H1 (cell line): Measurements from ENCODE around the gene ACAT2.

ENCODE experiments used
- BACH1 ChIP-seq: IDR thresholded peaks from 2 replicates; pipeline ENCODE4 v1.6.1; 2012; ENCODE audit warnings: low read length, improper control_type of control experiment
- CEBPB ChIP-seq: IDR thresholded peaks from 2 replicates; pipeline ENCODE4 v1.6.1; 2012; ENCODE audit warnings: low read depth, low read length
- CHD2 ChIP-seq: IDR thresholded peaks from 2 replicates; pipeline ENCODE4 v1.6.1; 2012; ENCODE audit warnings: low read length, improper control_type of control experiment
- EGR1 ChIP-seq: IDR thresholded peaks from 2 replicates; pipeline ENCODE4 v1.6.1; 2011; ENCODE audit warnings: low read depth, low read length, borderline replicate concordance
- EP300 ChIP-seq, 2 experiments: IDR thresholded peaks; 1 replicate in 1 of 2; 2 replicates in 1 of 2; pipeline ENCODE4 v1.6.1; 2011 to 2012; ENCODE audit warnings: low read depth in 2 of 2, low read length in 2 of 2, mild to moderate bottlenecking in 2 of 2, borderline replicate concordance in 1 of 2, inconsistent platforms in 1 of 2, moderate library complexity in 1 of 2
- GABPA ChIP-seq: IDR thresholded peaks from 2 replicates; pipeline ENCODE4 v1.6.1; 2011; ENCODE audit warnings: mild to moderate bottlenecking, low read length, moderate library complexity, borderline replicate concordance; ENCODE audit not compliant: insufficient read depth
- HDAC2 ChIP-seq, 2 experiments: fragments of 300-600 bp in 1 of 2; sonication (generic) in 1 of 2; IDR thresholded peaks; 2 replicates each; pipeline ENCODE4 v1.6.1; 2011 to 2012; ENCODE audit warnings: low read depth in 2 of 2, low read length in 2 of 2, mild to moderate bottlenecking in 2 of 2, moderate library complexity in 2 of 2, borderline replicate concordance in 1 of 2, inconsistent platforms in 1 of 2
- JUN ChIP-seq: IDR thresholded peaks from 2 replicates; pipeline ENCODE4 v1.6.1; 2011; ENCODE audit warnings: low read depth, mild to moderate bottlenecking, improper control_type of control experiment, low read length
- POLR2A ChIP-seq, 2 experiments: IDR thresholded peaks; 1 replicate in 1 of 2; 2 replicates in 1 of 2; pipeline ENCODE4 v1.6.1; 2011; ENCODE audit warnings: low read depth in 2 of 2, low read length in 2 of 2, mild to moderate bottlenecking in 2 of 2; ENCODE audit errors: control extremely low read depth in 1 of 2

- no peak for TF ChIP-seq EP300 (IDR thresholded peaks at IDR 0.05; ENCODE audit: borderline replicate concordance in 1 of 2, low read depth in 2 of 2, low read length in 2 of 2)
- no peak for TF ChIP-seq HDAC2 (IDR thresholded peaks at IDR 0.05; ENCODE audit: borderline replicate concordance in 1 of 2, low read depth in 2 of 2, low read length in 2 of 2)
- TF ChIP-seq EGR1, result no peak
- no peak for TF ChIP-seq BACH1
- no peak for TF ChIP-seq GABPA
- TF ChIP-seq POLR2A (IDR thresholded peaks at IDR 0.05; ENCODE audit: control extremely low read depth in 1 of 2, low read depth in 2 of 2, low read length in 2 of 2), result no peak
- TF ChIP-seq JUN, result no peak
- TF ChIP-seq CEBPB, result no peak
- TF ChIP-seq CHD2, result no peak
Observed at GRCh38 chr6:159821726-159822125, 59.9 kb downstream of the ACAT2 start.
